ENCODE data around the gene COX7B2.

COX7B2 gene

DNA sequence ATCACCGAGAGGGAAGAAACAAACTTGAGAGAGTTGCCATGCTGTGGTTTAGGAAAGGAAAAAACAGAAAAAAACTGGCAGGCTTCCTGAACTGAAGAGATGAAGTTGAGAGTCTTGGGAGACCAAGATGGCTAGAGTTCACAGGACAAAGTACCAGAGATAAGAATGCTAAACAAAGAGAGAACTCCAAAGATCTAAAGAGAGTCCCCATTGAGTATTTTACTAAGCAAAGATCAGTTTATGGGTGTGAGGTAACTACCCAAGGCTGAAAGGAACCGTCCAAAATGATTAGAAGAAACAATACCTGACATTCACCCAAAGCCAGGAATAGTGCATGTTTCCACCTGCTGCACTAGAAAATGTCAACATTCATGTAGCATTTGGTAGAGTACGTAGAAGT, 21.8 kb upstream of the COX7B2 start:
- no peaks in the 10 kb centered on the region for H3K36me3 ChIP-seq (ENCODE audit: insufficient read depth, low read length)
- no peaks in the 10 kb centered on the region for H3K9me3 ChIP-seq (ENCODE audit: control insufficient read depth, insufficient read depth, low read length)
- no peak overlapping the region for H3K9ac ChIP-seq (ENCODE audit: low read depth, low read length)
- no peaks in the 10 kb centered on the region for H3K4me1 ChIP-seq (ENCODE audit: insufficient read depth, low read length)

DNA sequence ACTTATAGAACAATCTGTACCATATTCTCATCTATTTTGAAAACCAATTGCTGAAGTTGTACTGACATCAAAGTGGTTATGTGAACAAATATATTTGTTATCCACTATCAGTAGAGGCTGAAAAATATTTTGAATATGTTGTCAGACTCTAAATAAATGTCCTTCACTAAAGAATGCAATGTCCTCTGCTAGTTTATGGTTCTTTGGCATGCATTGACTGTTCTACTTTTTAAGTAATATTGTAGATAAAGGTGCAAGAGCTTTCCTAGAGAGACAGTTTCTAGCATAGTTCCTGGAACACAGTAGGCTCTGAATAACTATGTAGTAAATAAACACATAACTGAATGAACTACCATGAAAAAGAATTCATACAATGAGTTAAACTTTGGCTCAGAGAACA, 18.2 kb upstream of the COX7B2 start:
- Histone ChIP-seq H3K9ac (ENCODE audit: low read depth, low read length) (no peak overlapping the region), H3K36me3 (ENCODE audit: insufficient read depth, low read length) (no peaks in the 10 kb centered on the region), H3K9me3 (ENCODE audit: control insufficient read depth, insufficient read depth, low read length) (no peaks in the 10 kb centered on the region), H3K4me1 (ENCODE audit: insufficient read depth, low read length) (no peaks in the 10 kb centered on the region)

DNA sequence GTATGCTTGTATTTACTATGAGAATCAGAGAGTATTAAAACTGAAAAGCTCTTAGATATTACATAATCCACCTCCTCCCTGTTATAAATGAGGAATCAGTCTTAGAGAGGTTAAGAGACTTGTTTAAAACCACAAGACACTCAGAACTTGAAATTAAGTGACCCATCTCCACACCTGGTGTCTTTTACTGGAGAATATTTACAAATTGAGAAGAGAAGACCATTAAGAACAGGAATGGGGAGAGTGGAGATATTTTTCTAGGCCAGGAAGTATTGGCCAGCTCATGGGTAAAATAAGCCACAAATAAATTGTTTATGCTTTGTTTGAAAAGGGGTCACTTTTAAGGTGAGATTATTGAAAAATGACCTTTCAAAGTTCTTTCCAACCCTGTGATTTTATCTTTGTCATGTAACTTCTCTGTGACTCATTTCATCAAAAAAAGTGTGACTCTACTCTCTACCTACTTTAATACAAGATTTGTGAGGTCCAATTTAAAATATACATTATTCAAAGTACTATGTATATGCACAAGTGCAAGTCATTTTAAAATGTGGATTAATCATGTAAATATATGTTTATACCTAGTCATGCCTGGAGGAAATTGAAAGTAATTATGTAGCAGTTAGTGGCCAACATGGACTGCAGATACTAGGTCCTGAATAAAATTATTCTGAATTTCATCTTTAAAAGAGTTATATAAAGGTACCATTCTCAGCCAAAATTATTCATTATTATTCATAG, 15.9 kb upstream of the COX7B2 start:
- Histone ChIP-seq H3K36me3 (ENCODE audit: insufficient read depth, low read length) (no peaks in the 10 kb centered on the region), H3K9me3 (ENCODE audit: control insufficient read depth, insufficient read depth, low read length) (no peaks in the 10 kb centered on the region), H3K9ac (ENCODE audit: low read depth, low read length) (no peak overlapping the region), H3K4me1 (ENCODE audit: insufficient read depth, low read length) (no peaks in the 10 kb centered on the region)

DNA sequence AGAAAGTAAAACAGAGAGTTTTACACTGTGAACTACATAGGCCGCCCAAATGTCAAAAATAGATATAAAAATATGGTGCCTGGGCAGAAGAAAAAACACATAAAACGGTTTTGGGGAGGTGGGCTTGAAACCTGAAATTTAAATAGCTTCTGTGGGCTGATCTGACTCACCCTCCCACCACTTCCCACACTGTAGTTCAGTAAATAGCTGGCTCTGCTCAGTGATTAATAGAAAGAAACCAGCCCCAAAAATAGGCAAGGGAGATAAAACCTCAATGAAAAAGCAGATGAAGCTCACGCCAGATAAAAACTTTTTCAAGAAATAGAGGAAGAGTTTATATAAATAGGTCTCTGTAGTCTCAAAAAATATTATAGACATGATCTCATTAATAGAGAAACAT, 13.2 kb upstream of the COX7B2 start:
- no peak overlapping the region for H3K9ac ChIP-seq (ENCODE audit: low read depth, low read length)
- H3K9me3 ChIP-seq (ENCODE audit: control insufficient read depth, insufficient read depth, low read length), result no peaks in the 10 kb centered on the region
- H3K36me3 ChIP-seq (ENCODE audit: insufficient read depth, low read length), result no peaks in the 10 kb centered on the region
- no peaks in the 10 kb centered on the region for H3K4me1 ChIP-seq (ENCODE audit: insufficient read depth, low read length)

DNA sequence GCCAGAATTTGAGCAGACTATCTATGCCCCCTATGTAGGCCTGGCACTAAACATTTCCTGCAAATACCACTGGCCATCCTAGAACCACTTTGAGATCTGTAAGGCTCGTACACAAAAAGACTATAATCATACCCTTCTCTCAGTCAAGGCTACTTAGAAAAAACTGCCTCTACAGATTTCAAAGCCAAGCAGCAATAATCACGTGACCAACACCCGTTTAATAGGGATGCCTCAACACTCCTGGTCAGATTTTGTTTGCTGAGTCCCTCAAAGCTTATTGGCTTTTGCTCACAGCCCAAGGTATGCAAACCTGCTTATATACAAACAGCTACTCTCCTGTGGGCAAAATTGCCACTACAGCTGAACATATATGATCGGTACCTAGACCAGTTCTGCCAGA, 897 bp downstream of the COX7B2 start:
- H3K36me3 ChIP-seq (ENCODE audit: insufficient read depth, low read length), result no peaks in the 10 kb centered on the region
- H3K4me1 ChIP-seq (ENCODE audit: insufficient read depth, low read length), result no peaks in the 10 kb centered on the region
- H3K9ac ChIP-seq (ENCODE audit: low read depth, low read length), result no peak overlapping the region
- no peaks in the 10 kb centered on the region for H3K9me3 ChIP-seq (ENCODE audit: control insufficient read depth, insufficient read depth, low read length)

DNA sequence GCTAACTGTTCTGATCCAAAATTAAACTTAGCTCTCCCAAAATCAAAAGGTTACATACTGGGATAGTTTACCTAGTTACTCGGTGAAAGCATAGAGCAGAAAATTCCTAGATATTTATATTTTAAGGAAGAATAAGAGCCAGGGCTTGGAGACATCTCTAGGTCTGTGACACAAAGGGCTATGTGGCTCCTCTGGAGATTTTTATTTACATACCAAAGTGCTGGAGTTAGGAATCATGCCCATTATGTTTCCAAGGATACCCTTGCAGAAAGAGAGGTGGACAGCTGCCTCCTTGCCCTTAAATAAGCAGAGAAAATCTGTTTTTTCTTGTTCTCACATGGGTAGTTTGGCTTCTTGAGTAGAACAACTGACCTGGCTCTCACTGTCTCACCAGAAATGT, 9.0 kb downstream of the COX7B2 start:
- H3K9ac ChIP-seq (ENCODE audit: low read depth, low read length), result no peak overlapping the region
- no peaks in the 10 kb centered on the region for H3K9me3 ChIP-seq (ENCODE audit: control insufficient read depth, insufficient read depth, low read length)
- no peaks in the 10 kb centered on the region for H3K36me3 ChIP-seq (ENCODE audit: insufficient read depth, low read length)
- H3K4me1 ChIP-seq (ENCODE audit: insufficient read depth, low read length), result no peaks in the 10 kb centered on the region

DNA sequence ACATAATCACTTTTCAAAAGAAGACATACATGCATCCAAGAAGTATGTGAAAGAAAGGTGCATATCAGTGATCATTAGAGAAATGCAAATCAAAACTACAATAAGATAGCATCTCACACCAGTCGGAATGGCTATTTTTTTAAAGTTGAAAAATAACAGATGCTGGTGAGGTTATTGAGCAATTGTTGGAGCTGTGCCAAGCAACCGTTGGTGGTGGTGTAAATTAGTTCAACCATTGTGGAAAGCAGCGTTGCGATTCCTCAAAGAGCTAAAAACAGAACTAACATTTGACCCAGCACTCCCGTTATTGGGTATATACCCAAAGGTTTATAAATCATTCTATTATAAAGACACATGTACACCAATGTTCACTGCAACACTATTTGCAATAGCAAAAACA, 14.2 kb downstream of the COX7B2 start:
- no peaks in the 10 kb centered on the region for H3K36me3 ChIP-seq (ENCODE audit: insufficient read depth, low read length)
- no peaks in the 10 kb centered on the region for H3K9me3 ChIP-seq (ENCODE audit: control insufficient read depth, insufficient read depth, low read length)
- no peak overlapping the region for H3K9ac ChIP-seq (ENCODE audit: low read depth, low read length)
- H3K4me1 ChIP-seq (ENCODE audit: insufficient read depth, low read length), result no peaks in the 10 kb centered on the region

DNA sequence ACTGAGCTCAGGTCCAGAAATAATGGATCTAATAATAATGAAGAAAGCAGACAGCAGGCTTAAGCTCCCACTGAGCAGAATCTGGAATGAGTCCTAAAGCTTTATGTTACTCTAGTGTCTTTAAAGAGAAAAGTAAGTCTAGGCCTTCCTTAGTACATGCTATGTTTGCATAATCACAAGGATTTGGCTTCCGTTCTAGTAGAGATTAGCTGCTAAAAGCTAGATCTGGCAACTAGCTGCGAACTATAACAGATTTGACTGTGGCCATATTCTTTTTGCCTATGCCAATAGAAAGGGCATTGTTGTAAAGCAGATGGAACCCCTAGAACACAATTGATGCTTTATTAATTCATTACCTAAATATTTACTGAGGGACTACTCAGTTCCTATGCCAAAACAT, 19.0 kb downstream of the COX7B2 start:
- no peak overlapping the region for H3K9ac ChIP-seq (ENCODE audit: low read depth, low read length)

DNA sequence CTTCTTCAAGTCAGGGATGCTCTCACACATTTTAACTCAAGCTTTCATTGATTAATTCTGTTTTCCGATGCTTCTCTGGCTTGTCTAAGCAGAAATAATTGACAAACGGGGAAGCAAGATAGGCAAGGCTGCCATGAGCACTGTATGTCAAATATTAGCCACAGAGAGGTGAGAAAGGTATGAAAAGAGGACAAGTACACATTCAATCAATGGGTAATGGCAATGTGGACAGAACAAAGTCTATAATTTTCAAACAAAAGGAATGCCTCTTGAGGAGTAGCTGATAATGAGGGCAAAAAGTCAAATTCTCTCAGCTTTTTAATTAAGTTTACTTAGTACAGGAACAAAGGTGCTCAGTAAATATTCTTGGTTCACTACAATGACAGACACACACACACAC, 19.6 kb downstream of the COX7B2 start:
- no peaks in the 10 kb centered on the region for H3K9me3 ChIP-seq (ENCODE audit: control insufficient read depth, insufficient read depth, low read length)
- no peak overlapping the region for H3K9ac ChIP-seq (ENCODE audit: low read depth, low read length)
- no peaks in the 10 kb centered on the region for H3K36me3 ChIP-seq (ENCODE audit: insufficient read depth, low read length)
- H3K4me1 ChIP-seq (ENCODE audit: insufficient read depth, low read length), result no peaks in the 10 kb centered on the region

More for the DNA sequence above, 19.0 kb downstream of the COX7B2 start:
- Histone ChIP-seq H3K36me3 (ENCODE audit: insufficient read depth, low read length) (no peaks in the 10 kb centered on the region), H3K9me3 (ENCODE audit: control insufficient read depth, insufficient read depth, low read length) (no peaks in the 10 kb centered on the region), H3K4me1 (ENCODE audit: insufficient read depth, low read length) (no peaks in the 10 kb centered on the region)

DNA sequence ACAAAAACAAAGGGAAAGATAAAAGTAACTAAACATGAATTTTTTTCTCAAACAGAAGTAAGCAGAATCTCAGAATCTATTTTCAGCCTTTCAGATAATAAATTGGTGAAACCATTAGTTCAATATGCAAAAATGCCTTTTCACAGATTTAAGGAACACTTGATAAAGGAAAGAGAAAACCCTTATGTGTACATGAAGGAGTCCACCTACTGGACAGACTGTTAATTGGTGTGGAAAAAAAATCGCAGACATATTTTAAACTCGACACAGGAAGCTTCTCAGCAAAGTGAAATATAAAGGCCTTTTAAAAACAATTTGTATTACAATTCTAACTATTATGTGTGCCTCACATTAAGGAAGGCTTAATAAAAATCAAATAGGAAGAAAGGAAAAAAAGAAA, 22.3 kb downstream of the COX7B2 start:
- no peaks in the 10 kb centered on the region for H3K36me3 ChIP-seq (ENCODE audit: insufficient read depth, low read length)
- no peak overlapping the region for H3K9ac ChIP-seq (ENCODE audit: low read depth, low read length)
- no peaks in the 10 kb centered on the region for H3K4me1 ChIP-seq (ENCODE audit: insufficient read depth, low read length)
- H3K9me3 ChIP-seq (ENCODE audit: control insufficient read depth, insufficient read depth, low read length), result no peaks in the 10 kb centered on the region

DNA sequence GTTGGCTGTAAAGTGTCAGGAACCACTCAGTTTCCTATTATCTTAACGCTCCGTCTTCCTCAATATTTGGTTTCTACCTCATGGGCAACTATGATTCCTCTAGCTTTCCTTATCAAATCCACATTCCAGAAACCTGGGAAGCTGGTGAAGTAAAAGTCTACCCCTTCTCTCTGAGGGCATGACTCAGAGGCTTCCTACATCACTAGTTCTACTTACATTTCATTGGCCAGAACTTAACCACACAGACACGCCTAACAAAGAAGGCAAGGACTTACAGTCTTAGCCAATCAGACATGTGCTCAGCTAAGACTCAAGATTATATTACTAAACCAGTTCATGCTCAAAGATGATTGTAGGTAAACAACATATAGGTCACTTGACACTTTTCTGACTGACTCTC, 30.4 kb downstream of the COX7B2 start:
- no peaks in the 10 kb centered on the region for H3K4me1 ChIP-seq (ENCODE audit: insufficient read depth, low read length)
- H3K9me3 ChIP-seq (ENCODE audit: control insufficient read depth, insufficient read depth, low read length), result no peaks in the 10 kb centered on the region
- no peak overlapping the region for H3K9ac ChIP-seq (ENCODE audit: low read depth, low read length)
- H3K36me3 ChIP-seq (ENCODE audit: insufficient read depth, low read length), result no peaks in the 10 kb centered on the region

DNA sequence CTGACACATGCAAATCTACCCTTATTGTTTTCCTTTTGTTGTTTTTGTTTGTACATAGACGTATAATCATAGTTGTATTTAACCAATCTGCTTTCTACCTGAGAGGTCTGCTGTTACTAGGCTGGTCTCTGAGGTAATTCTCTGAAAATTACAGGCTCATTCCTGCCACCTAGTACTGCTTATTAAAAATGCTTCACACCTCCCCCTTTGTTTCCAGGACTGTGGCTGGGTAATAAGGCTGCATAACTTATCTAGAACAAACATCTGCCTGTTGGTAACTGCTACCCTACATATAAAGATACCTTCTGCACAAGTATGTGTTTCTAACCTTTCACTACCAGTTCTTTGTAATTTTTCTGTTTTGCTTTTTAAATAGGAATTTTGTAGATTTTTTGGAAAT, 34.2 kb downstream of the COX7B2 start:
- Histone ChIP-seq H3K9me3 (ENCODE audit: control insufficient read depth, insufficient read depth, low read length) (no peaks in the 10 kb centered on the region), H3K4me1 (ENCODE audit: insufficient read depth, low read length) (no peaks in the 10 kb centered on the region), H3K36me3 (ENCODE audit: insufficient read depth, low read length) (no peaks in the 10 kb centered on the region), H3K9ac (ENCODE audit: low read depth, low read length) (no peak overlapping the region)

DNA sequence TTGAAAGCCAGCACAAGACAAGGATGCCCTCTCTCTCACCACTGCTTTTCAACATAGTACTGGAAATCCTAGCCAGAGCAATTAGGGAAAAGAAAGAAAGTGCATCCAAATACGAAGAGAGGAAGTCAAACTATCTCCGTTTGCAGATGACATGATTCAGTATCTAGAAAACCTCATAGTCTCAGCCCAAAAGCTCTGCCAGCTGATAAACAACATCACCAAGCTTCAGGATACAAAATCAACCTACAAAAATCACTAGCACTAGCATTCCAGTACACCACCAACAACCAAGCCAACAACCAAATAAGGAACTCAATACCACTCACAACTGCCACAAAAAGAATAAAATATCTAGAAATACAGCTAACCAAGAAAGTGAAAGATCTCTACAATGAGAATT, 38.6 kb downstream of the COX7B2 start:
- Histone ChIP-seq H3K9me3 (ENCODE audit: control insufficient read depth, insufficient read depth, low read length) (no peaks in the 10 kb centered on the region), H3K9ac (ENCODE audit: low read depth, low read length) (no peak overlapping the region), H3K4me1 (ENCODE audit: insufficient read depth, low read length) (no peaks in the 10 kb centered on the region), H3K36me3 (ENCODE audit: insufficient read depth, low read length) (no peaks in the 10 kb centered on the region)

DNA sequence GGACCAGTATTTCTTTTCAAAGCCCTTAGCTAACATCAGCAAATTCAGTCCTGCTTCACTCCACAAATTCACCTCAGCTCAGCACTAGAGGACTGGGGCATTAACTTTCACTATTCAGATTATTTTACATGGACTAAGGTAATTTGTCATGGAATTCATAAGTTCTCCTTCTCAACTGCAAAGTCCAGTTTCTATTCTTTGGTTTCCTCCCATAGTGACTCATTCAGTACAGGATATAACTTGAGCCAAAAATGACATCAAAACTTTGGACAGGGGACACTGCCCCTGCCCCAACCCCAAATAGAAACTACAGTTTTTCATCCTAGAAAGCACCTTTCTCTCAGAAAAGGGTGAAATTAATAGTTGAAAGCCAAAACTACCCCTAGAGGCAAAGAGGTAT, 52.7 kb downstream of the COX7B2 start:
- Histone ChIP-seq H3K9ac (ENCODE audit: low read depth, low read length) (no peak overlapping the region), H3K36me3 (ENCODE audit: insufficient read depth, low read length) (no peaks in the 10 kb centered on the region), H3K4me1 (ENCODE audit: insufficient read depth, low read length) (no peaks in the 10 kb centered on the region), H3K9me3 (ENCODE audit: control insufficient read depth, insufficient read depth, low read length) (no peaks in the 10 kb centered on the region)

DNA sequence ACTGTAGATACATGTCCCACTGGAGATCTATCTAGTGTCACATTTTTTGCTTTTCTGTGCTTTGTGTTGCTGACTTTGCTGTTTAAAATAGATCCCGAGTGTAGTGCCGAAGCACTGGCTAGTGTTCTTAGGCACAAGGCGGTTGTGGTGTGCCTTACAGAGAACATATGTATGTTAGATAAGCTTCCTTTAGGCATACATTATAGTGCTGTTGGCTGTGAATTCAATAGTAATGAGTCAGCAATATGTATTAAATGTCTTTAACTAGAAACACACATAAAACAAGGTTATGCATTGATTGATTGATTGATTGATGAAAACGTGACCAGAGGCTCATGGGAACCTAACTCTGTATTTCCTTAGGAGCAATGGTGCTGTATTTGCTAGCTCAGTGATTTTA, 56.2 kb downstream of the COX7B2 start:
- H3K9me3 ChIP-seq (ENCODE audit: control insufficient read depth, insufficient read depth, low read length), result no peaks in the 10 kb centered on the region
- no peaks in the 10 kb centered on the region for H3K4me1 ChIP-seq (ENCODE audit: insufficient read depth, low read length)
- H3K36me3 ChIP-seq (ENCODE audit: insufficient read depth, low read length), result no peaks in the 10 kb centered on the region
- no peak overlapping the region for H3K9ac ChIP-seq (ENCODE audit: low read depth, low read length)

DNA sequence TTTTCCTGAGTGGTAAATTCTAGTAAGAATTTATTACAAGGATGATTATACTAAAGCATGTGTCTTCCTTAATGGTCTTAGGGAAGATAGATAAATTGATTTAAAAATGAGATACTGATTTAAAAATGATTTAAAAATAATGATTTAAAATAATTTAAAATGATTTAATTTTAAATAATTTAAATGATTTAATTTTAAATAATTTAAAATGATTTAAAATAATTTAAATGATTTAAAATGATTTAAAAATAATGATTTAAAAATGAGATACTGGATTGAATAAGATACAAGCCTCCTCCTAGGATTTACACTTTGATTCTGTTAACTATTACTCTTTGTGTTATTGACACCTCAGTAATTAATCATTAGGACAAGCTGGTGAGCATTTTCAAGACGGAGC, 59.0 kb downstream of the COX7B2 start:
- H3K36me3 ChIP-seq (ENCODE audit: insufficient read depth, low read length), result no peaks in the 10 kb centered on the region
- no peaks in the 10 kb centered on the region for H3K9me3 ChIP-seq (ENCODE audit: control insufficient read depth, insufficient read depth, low read length)
- no peak overlapping the region for H3K9ac ChIP-seq (ENCODE audit: low read depth, low read length)
- H3K4me1 ChIP-seq (ENCODE audit: insufficient read depth, low read length), result no peaks in the 10 kb centered on the region
